HepG2 (cell line): ENCODE measurements around the gene NDUFA13. TPM values are rescaled to one million over a fixed set of nuclear protein-coding genes. Genes with fewer than 3 reads are reported as not detected.

Source experiments
- ATAC-seq: fragments of 200-7000 bp; cut with Tn5 transposase; 3 replicates; pipeline ENCODE4 v1.9.1; 2020; ENCODE audit warnings: mild to moderate bottlenecking, moderate library complexity
- BruUV-seq: library from RNA; stranded (reverse); fragments of 400-500 nt; replicated peaks from 2 replicates; lab custom pipeline; 2021; lab: Mats Ljungman, UMichigan
- CTCF ChIA-PET: fragments of 300-600 bp; formaldehyde crosslinking; extraction: SDS; loops from one replicate; lab custom pipeline; 2021; ENCODE audit warnings: low total read pairs, inconsistent platforms, low intra/inter-chr PET ratio; lab: Yijun Ruan, JAX
- POLR2A ChIA-PET: fragments of 350-600 bp; sonication (Branson Sonifier 250); formaldehyde crosslinking; loops from one replicate; lab custom pipeline; 2020; ENCODE audit warnings: antibody characterized with exemption, inconsistent platforms; lab: Yijun Ruan, JAX
- DNase-seq: peaks from one replicate; pipeline ENCODE4 v3.0.0-alpha.2; 2015; ENCODE audit warnings: low spot score
- FAIRE-seq: peaks from 3 replicates; lab custom pipeline; 2011; peaks lifted over from hg19 to GRCh38; lab: Jason Lieb, UNC
- H2AFZ ChIP-seq: one replicate; pipeline ENCODE4 v1.6.1; 2011; ENCODE audit warnings: low read length, inconsistent platforms
- H3K27ac ChIP-seq: fragments of 300-600 bp; 3 replicates; pipeline ENCODE4 v1.8.0; 2011; ENCODE audit warnings: mixed run types, mild to moderate bottlenecking, mixed read lengths, low read length, inconsistent platforms; ENCODE audit not compliant: insufficient read depth; ENCODE audit errors: extremely low read length
- H3K27me3 ChIP-seq, 2 experiments: fragments of 200-600 bp in 1 of 2; 2 replicates in 1 of 2; 3 replicates in 1 of 2; pipeline versions ENCODE4 v1.6.0 to v1.8.0; 2011; ENCODE audit warnings: low read length in 2 of 2, mild to moderate bottlenecking in 2 of 2, moderate library complexity in 2 of 2, inconsistent platforms in 1 of 2; ENCODE audit not compliant: insufficient read depth in 2 of 2, control insufficient read depth in 1 of 2
- H3K36me3 ChIP-seq, 2 experiments: fragments of 200-600 bp in 1 of 2; replicated peaks in 1 of 2; 2 replicates in 1 of 2; 3 replicates in 1 of 2; pipeline versions ENCODE4 v1.5.1 to v1.8.0; 2011; ENCODE audit warnings: low read length in 2 of 2, inconsistent platforms in 1 of 2; ENCODE audit not compliant: insufficient read depth in 2 of 2, control insufficient read depth in 1 of 2
- H3K4me1 ChIP-seq: 2 replicates; pipeline ENCODE4 v1.5.1; 2012; ENCODE audit warnings: low read length, inconsistent platforms; ENCODE audit not compliant: insufficient read depth
- H3K4me2 ChIP-seq: 2 replicates; pipeline ENCODE4 v1.6.0; 2011; ENCODE audit warnings: low read depth, low read length, inconsistent platforms
- H3K4me3 ChIP-seq, 3 experiments: fragments of 200-600 bp in 1 of 3; sonication (generic), shearing (Covaris generic) in 1 of 3; replicated peaks in 1 of 3; 2 replicates each; pipeline ENCODE4 v1.5.1; 2011 to 2016; ENCODE audit warnings: low read length in 3 of 3, inconsistent platforms in 2 of 3, low read depth in 2 of 3, mild to moderate bottlenecking in 2 of 3, control low read depth in 1 of 3, mixed read lengths in 1 of 3; ENCODE audit not compliant: insufficient read depth in 1 of 3
- H3K79me2 ChIP-seq: one replicate; pipeline ENCODE4 v1.6.1; 2011; ENCODE audit warnings: low read length, inconsistent platforms; ENCODE audit not compliant: insufficient read depth
- H3K9ac ChIP-seq: 2 replicates; pipeline ENCODE4 v1.6.0; 2011; ENCODE audit warnings: mild to moderate bottlenecking, low read depth, low read length, inconsistent platforms; ENCODE audit not compliant: insufficient read depth
- H3K9me3 ChIP-seq: 2 replicates; pipeline ENCODE4 v1.5.1; 2012; ENCODE audit warnings: mild to moderate bottlenecking, low read length
- H4K20me1 ChIP-seq: 2 replicates; pipeline ENCODE4 v1.6.0; 2011; ENCODE audit warnings: inconsistent platforms, mild to moderate bottlenecking, low read length, moderate library complexity; ENCODE audit not compliant: insufficient read depth
- AGO2 ChIP-seq: fragments of 200-400 bp; formaldehyde crosslinking; optimal IDR thresholded peaks from 2 replicates; pipeline ENCODE3; 2017; ENCODE audit warnings: mild to moderate bottlenecking, low read depth, low read length, moderate library complexity
- RFXANK ChIP-seq: IDR thresholded peaks from 2 replicates; pipeline ENCODE4 v1.6.1; 2016
- WGBS: methylation state at CpG from one replicate; pipeline ENCODE4 v1.1.6; 2017; ENCODE audit warnings: low lambda C conversion rate; 5-methylcytosine and 5-hydroxymethylcytosine counted together
- in situ Hi-C: cut with HindIII; loops from 2 replicates; pipeline ENCODE4 v1.10.0; 2017; ENCODE audit warnings: low pct_unique_long_range_greater_than_20kb; ENCODE audit not compliant: extremely low pct_ligation_motif_present
- intact Hi-C: fragments of 100-400 bp; cut with micrococcal nuclease; formaldehyde crosslinking; loops from one replicate; pipeline ENCODE4 v1.10.0; 2022; ENCODE audit not compliant: unreplicated experiment
- polyA plus RNA-seq, 8 experiments: library from polyadenylated mRNA; depleted of rRNA in 3 of 8; stranded (reverse) in 7 of 8; unstranded in 1 of 8; fragments of >200 nt; fragmentation: Illumina TruSeq in 4 of 8; extraction: Trizol in 4 of 8; gene quantifications; 2 replicates each; pipeline versions ENCODE4 v1.2.1 to v1.2.3, GENCODE V29; 2011 to 2016; ENCODE audit warnings: low read depth in 4 of 8, missing spikeins in 1 of 8, mixed read lengths in 1 of 8; ENCODE audit not compliant: insufficient read depth in 1 of 8
- total RNA-seq, 5 experiments: library from RNA; depleted of rRNA; stranded (reverse); fragments of >200 nt; fragmentation: Illumina TruSeq; extraction: Trizol; gene quantifications; 2 replicates each; pipeline ENCODE4 v1.2.3, GENCODE V29; 2016; ENCODE audit warnings: low read depth in 1 of 5
- TF ChIP-seq, protein P1 (sequence below): sonication (generic); formaldehyde crosslinking; IDR thresholded peaks from 2 replicates; pipeline ENCODE4 v1.5.1; 2020; ENCODE audit warnings: mild to moderate bottlenecking, missing genetic modification reagents, moderate library complexity

Gene NDUFA13
- total and polyA plus RNA-seq, 2 of the 13 experiments (the other 11 are each of a cell fraction or from before 2014, with no cell fraction given): 337 to 366 TPM

DNA sequence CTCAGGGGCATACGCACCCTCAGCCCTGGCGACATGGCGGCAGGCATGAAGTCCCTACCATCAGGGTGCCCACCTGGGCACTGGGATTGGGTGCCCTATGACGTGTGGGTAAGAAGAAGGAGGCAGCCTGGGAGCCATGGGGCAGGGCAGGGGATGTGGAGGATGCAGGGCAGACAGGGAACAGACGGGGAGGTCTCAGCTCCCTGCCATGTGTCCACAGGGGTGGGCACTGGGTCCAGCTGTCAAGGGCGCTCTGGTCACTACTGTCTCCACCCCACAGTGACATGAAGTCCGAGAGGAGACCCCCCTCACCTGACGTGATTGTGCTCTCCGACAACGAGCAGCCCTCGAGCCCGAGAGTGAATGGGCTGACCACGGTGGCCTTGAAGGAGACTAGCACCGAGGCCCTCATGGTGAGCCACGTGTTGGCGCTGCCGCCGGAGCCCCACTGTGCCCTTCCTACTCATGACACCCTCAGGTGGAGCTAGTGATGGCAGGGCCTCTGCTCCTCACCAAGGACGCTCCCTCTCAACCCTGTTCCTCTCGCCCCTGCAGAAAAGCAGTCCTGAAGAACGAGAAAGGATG is 23.9 kb upstream of the NDUFA13 start:
- intact Hi-C loops: no loop called here
- peaks cover 24 to 48% of the 10 kb centered on the region in 2 experiments; a peak in 4 of 5 replicates for H3K36me3 ChIP-seq
- H3K9me3 ChIP-seq: no peaks in the 10 kb centered on the region
- H3K9ac ChIP-seq: no peak overlapping the region
- peaks cover 6% of the 10 kb centered on the region for H3K79me2 ChIP-seq
- no TSS peak for BruUV-seq
- no peak overlapping the region for H3K27ac ChIP-seq
- H3K4me2 ChIP-seq: no peak overlapping the region
- CTCF ChIA-PET: no interaction called here
- TF ChIP-seq RFXANK (CRISPR knock-in tag): no peak
- TF ChIP-seq, protein P1, sequence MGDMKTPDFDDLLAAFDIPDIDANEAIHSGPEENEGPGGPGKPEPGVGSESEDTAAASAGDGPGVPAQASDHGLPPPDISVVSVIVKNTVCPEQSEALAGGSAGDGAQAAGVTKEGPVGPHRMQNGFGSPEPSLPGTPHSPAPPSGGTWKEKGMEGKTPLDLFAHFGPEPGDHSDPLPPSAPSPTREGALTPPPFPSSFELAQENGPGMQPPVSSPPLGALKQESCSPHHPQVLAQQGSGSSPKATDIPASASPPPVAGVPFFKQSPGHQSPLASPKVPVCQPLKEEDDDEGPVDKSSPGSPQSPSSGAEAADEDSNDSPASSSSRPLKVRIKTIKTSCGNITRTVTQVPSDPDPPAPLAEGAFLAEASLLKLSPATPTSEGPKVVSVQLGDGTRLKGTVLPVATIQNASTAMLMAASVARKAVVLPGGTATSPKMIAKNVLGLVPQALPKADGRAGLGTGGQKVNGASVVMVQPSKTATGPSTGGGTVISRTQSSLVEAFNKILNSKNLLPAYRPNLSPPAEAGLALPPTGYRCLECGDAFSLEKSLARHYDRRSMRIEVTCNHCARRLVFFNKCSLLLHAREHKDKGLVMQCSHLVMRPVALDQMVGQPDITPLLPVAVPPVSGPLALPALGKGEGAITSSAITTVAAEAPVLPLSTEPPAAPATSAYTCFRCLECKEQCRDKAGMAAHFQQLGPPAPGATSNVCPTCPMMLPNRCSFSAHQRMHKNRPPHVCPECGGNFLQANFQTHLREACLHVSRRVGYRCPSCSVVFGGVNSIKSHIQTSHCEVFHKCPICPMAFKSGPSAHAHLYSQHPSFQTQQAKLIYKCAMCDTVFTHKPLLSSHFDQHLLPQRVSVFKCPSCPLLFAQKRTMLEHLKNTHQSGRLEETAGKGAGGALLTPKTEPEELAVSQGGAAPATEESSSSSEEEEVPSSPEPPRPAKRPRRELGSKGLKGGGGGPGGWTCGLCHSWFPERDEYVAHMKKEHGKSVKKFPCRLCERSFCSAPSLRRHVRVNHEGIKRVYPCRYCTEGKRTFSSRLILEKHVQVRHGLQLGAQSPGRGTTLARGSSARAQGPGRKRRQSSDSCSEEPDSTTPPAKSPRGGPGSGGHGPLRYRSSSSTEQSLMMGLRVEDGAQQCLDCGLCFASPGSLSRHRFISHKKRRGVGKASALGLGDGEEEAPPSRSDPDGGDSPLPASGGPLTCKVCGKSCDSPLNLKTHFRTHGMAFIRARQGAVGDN (CRISPR knock-in tag): 0 out of 2 replicates have a peak, but pooled peaks have one; percentile 10
- peak; percentile 38 for TF ChIP-seq AGO2
- H3K4me1 ChIP-seq: peaks cover 36% of the 10 kb centered on the region
- H2AFZ ChIP-seq: no peak overlapping the region
- FAIRE-seq: no peak
- no peaks in the 10 kb centered on the region; a peak in 1 of 5 replicates for H3K27me3 ChIP-seq
- peaks cover under 1% of the 10 kb centered on the region; the same call in 1 of the 2 replicates for H4K20me1 ChIP-seq
- no peak overlapping the region for H3K4me3 ChIP-seq
- in situ Hi-C loops: loop anchor here (5.0 kb wide), 1 partner anchor 125 kb away; no protein-coding TSS in a partner anchor
- POLR2A ChIA-PET: no interaction called here
- no peak for DNase-seq
- WGBS: 95% methylated on average over 11 of the region's 21 CpGs
- no peak for ATAC-seq
